Measurements from ENCODE around the gene RPS6KA5. TPM values are rescaled to one million over a fixed set of nuclear protein-coding genes. Genes with fewer than 3 reads are reported as not detected.
"Not testable (repeated sequence)": the region's sequence is repeated elsewhere in the genome, so short reads cannot be mapped to it uniquely, and the experiment has no call there.

Gene RPS6KA5
- total RNA-seq, 1 donor from 2014 or later, result 9.1 TPM

- ATAC-seq, result no peak
These were observed 4.8 kb upstream of the RPS6KA5 start for GRCh38 chr14:91065266-91065665.

GRCh38 chr14:91063119-91063518 is 2.7 kb upstream of the RPS6KA5 start:
- ATAC-seq, result no peak

- no peak for ATAC-seq
These were observed 2.2 kb upstream of the RPS6KA5 start for GRCh38 chr14:91062600-91062999.

GRCh38 chr14:91061056-91061887 is 831 bp upstream of the RPS6KA5 start:
- ATAC-seq, result no peak

GRCh38 chr14:91059576-91060350 is 678 bp downstream of the RPS6KA5 start:
- ATAC-seq, result peak; percentile 49

GRCh38 chr14:91058042-91058581 is 2.3 kb downstream of the RPS6KA5 start:
- ATAC-seq, result no peak

GRCh38 chr14:91056361-91056760 is 4.1 kb downstream of the RPS6KA5 start:
- ATAC-seq, result no peak

- no peak for ATAC-seq
These were observed 5.4 kb downstream of the RPS6KA5 start for GRCh38 chr14:91055016-91055415.

- no peak for ATAC-seq
These were observed 11.8 kb downstream of the RPS6KA5 start for GRCh38 chr14:91048676-91049075.

- ATAC-seq, result no peak
These were observed 12.2 kb downstream of the RPS6KA5 start for GRCh38 chr14:91048265-91048664.

GRCh38 chr14:91047174-91047753 is 13.2 kb downstream of the RPS6KA5 start:
- no peak for ATAC-seq

GRCh38 chr14:91046488-91047072 is 13.9 kb downstream of the RPS6KA5 start:
- no peak for ATAC-seq

- no peak for ATAC-seq
These were observed 19.0 kb downstream of the RPS6KA5 start for GRCh38 chr14:91041450-91041849.

- no peak for ATAC-seq
These were observed 19.9 kb downstream of the RPS6KA5 start for GRCh38 chr14:91040545-91040944.

- peak; percentile 88 for ATAC-seq
These were observed 22.0 kb downstream of the RPS6KA5 start for GRCh38 chr14:91038439-91038838.

GRCh38 chr14:91036741-91037469 is 23.5 kb downstream of the RPS6KA5 start:
- ATAC-seq, result no peak

- no peak for ATAC-seq
These were observed 24.6 kb downstream of the RPS6KA5 start for GRCh38 chr14:91035855-91036254.

- not testable (repeated sequence) for ATAC-seq
These were observed 26.1 kb downstream of the RPS6KA5 start for GRCh38 chr14:91034379-91034778.

- no peak for ATAC-seq
These were observed 28.2 kb downstream of the RPS6KA5 start for GRCh38 chr14:91032248-91032647.

GRCh38 chr14:91031666-91032065 is 28.8 kb downstream of the RPS6KA5 start:
- no peak for ATAC-seq

GRCh38 chr14:91029456-91030217 is 30.8 kb downstream of the RPS6KA5 start:
- no peak for ATAC-seq

All from esophagus mucosa (tissue), 1 donor.